ENCODE results near the gene RIPPLY1.

The RIPPLY1 gene

DNA sequence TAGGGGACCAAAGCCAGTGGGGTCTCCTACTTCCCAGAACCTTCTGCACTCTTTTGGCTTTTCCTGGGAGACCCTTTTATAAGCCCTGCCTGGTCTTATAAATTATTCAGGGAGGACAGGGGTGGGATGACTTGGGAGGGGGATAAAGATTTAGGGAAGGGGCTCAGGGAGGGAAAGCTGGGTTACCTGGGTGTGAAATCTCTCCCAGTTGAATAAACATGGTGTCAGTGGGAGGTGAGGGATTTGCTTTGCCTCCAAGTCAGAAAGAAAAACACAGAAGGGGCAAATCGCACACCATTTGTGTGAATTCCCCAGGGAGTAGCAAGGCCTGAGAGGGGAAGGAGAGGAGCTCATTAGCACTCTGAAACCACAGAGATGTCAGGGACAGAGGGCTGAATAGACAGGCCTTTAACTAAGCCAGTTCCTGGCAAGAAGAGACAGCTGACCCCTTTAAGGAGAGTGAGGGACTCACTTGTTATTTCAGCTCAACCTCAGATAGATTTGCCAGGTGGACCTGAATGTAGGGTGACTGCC is at the start of gene RIPPLY1:
Gene RIPPLY1 (minus strand): TSS at position 51 of the 534 bp plus-strand sequence. CDS start 54 bp downstream, outside the sequence.
- H3K4me1 Mint-ChIP-seq (ENCODE audit: low read depth), result no peaks in the 10 kb centered on the region
- no peaks in the 10 kb centered on the region for H3K9me3 Mint-ChIP-seq

DNA sequence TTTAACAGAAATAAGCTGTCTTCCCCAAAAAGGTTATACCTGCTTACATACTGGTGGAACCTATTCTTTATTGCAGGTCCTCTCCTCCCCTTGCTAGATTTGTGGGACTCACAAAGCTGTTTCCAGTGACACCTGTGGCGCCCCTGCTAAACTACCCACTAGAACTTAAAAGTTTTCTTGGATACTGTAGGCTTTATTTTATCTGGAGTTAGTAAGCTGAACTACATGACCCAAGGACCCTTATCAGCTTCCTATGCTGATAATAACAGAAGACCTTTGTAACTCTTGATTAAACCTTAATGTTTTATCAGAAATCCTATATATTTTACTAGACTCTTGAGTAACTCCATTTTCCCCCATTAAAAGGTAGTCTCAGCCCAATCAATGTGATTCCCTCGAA is 49.4 kb upstream of the RIPPLY1 start:
- H3K9me3 Mint-ChIP-seq, result no peaks in the 10 kb centered on the region
- H3K4me3 Mint-ChIP-seq, result no peak overlapping the region
- H3K36me3 Mint-ChIP-seq (ENCODE audit: low read depth), result peaks cover 6% of the 10 kb centered on the region
- H3K27me3 Mint-ChIP-seq, result no peaks in the 10 kb centered on the region
- no peaks in the 10 kb centered on the region for H3K4me1 Mint-ChIP-seq (ENCODE audit: low read depth)
- no peak overlapping the region for H3K27ac Mint-ChIP-seq

More for the DNA sequence above, at the start of gene RIPPLY1:
- H3K36me3 Mint-ChIP-seq (ENCODE audit: low read depth), result no peaks in the 10 kb centered on the region
- no peaks in the 10 kb centered on the region for H3K27me3 Mint-ChIP-seq
- no peak within 1 kb of the TSS for H3K27ac Mint-ChIP-seq
- H3K4me3 Mint-ChIP-seq, result no peak within 1 kb of the TSS

- Mint-ChIP-seq H3K4me3 (no peak overlapping the region), H3K4me1 (ENCODE audit: low read depth) (no peaks in the 10 kb centered on the region), H3K36me3 (ENCODE audit: low read depth) (peaks cover 6% of the 10 kb centered on the region), H3K9me3 (no peaks in the 10 kb centered on the region), H3K27me3 (no peaks in the 10 kb centered on the region), H3K27ac (no peak overlapping the region)
These were observed 48.9 kb upstream of the RIPPLY1 start for GRCh38 chrX:106952089-106952488.

GRCh38 chrX:106951230-106951629 is 48.1 kb upstream of the RIPPLY1 start:
- Mint-ChIP-seq H3K27me3 (no peaks in the 10 kb centered on the region), H3K4me1 (ENCODE audit: low read depth) (no peaks in the 10 kb centered on the region), H3K4me3 (no peak overlapping the region), H3K27ac (no peak overlapping the region), H3K36me3 (ENCODE audit: low read depth) (peaks cover 6% of the 10 kb centered on the region), H3K9me3 (no peaks in the 10 kb centered on the region)

DNA sequence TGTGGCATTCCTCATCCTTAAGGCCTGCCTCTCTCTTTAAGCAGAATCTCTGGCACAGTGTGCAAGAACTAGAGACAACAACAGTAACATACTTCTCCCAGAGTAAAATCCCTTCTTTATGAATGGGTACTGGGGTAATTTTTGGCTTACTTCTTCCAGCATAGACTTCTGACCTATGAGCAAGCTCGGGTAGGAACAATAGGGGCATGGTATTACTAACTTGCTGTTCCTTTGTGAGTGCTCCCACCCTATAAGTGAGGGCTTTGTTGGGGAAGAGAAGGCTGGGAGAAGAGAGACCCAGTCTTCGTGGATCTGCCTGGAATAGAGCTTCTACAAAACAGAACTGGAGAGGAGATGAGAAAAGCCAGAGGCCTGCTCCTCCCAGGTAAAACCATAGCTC is 47.2 kb upstream of the RIPPLY1 start:
- Mint-ChIP-seq H3K4me1 (ENCODE audit: low read depth) (no peaks in the 10 kb centered on the region), H3K27ac (no peak overlapping the region), H3K27me3 (no peaks in the 10 kb centered on the region), H3K4me3 (no peak overlapping the region), H3K9me3 (no peaks in the 10 kb centered on the region), H3K36me3 (ENCODE audit: low read depth) (peaks cover 1% of the 10 kb centered on the region)

DNA sequence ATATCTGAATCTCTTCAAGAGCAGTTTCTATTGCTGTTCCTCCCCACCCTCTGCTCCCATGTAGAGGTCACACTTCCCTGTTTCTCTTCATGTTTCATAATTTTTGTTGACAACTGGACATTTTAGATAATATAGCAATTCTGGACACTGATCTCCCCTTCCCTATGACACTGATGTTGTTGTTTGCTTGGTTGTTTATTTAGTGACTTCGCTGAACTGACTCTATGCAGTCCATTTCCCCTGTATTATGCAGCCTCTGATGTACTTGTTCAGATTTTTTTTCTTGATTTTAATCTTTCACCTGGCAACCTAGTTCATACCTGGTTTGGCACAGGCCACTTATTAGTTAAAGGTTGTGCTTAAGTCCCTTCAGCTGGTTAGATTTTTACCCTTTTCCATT is 46.2 kb upstream of the RIPPLY1 start:
- H3K27me3 Mint-ChIP-seq, result no peaks in the 10 kb centered on the region
- H3K36me3 Mint-ChIP-seq (ENCODE audit: low read depth), result no peaks in the 10 kb centered on the region
- H3K9me3 Mint-ChIP-seq, result no peaks in the 10 kb centered on the region
- no peak overlapping the region for H3K4me3 Mint-ChIP-seq
- no peaks in the 10 kb centered on the region for H3K4me1 Mint-ChIP-seq (ENCODE audit: low read depth)
- H3K27ac Mint-ChIP-seq, result no peak overlapping the region

DNA sequence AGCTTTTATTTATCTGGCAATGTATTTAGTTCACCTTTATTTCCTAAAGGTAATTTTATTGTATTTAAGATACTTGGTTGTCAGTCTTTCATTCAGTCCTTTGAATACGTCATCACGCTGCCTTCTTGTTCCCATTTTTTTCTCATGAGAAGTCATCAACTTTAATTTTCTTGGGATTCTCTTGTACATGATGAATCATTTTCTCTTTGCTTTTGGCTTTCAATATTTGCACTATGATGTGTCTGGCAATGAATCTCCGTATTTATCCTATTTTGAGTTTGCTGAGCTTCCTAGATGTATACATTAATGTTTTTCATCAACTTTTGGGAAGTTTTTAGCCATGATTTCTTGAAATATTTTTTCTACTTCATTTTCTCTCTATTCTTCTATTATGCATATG is 45.5 kb upstream of the RIPPLY1 start:
- no peaks in the 10 kb centered on the region for H3K4me1 Mint-ChIP-seq (ENCODE audit: low read depth)
- H3K27ac Mint-ChIP-seq, result no peak overlapping the region
- no peak overlapping the region for H3K4me3 Mint-ChIP-seq
- H3K36me3 Mint-ChIP-seq (ENCODE audit: low read depth), result no peaks in the 10 kb centered on the region
- H3K9me3 Mint-ChIP-seq, result no peaks in the 10 kb centered on the region
- H3K27me3 Mint-ChIP-seq, result no peaks in the 10 kb centered on the region

DNA sequence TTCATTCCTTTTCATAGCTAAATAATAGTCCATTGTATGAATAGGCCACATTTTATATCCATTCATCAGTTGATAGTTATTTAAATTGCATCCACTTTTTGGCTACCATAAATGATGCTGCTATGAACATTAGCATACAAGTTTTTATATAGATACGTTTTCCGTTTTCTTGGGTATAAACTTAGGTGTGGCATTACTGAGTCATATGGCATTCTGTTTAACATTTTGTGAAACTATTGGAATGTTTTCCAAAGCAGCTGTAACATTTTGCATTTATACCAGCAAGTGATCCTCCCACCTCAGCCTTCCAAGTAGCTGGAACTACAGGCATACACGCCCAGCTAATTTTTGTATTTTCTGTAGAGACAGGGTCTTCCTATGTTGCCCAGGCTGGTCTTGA is 43.3 kb upstream of the RIPPLY1 start:
- peaks cover 8% of the 10 kb centered on the region for H3K36me3 Mint-ChIP-seq (ENCODE audit: low read depth)
- H3K27me3 Mint-ChIP-seq, result no peaks in the 10 kb centered on the region
- no peaks in the 10 kb centered on the region for H3K4me1 Mint-ChIP-seq (ENCODE audit: low read depth)
- no peaks in the 10 kb centered on the region for H3K9me3 Mint-ChIP-seq
- H3K4me3 Mint-ChIP-seq, result no peak overlapping the region
- no peak overlapping the region for H3K27ac Mint-ChIP-seq

DNA sequence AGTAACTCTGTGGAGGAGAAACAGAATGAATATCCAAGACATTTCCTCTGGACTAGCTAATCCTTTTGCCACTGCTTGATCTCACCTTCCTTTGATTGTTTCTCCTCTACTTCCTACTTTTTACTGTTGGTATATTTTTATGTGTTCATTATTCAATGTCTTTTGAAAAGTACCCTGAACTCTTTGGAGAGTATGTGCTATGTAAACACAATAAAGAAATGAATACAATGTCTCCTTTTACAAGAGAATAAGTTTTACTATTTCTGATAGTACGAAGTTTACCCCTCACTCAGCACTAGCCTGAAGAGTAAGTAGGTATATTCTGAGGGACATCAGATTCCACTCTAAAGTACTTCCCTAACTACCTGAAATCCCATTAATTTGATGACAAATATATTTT is 36.9 kb upstream of the RIPPLY1 start:
- Mint-ChIP-seq H3K9me3 (no peaks in the 10 kb centered on the region), H3K27me3 (no peaks in the 10 kb centered on the region), H3K4me1 (ENCODE audit: low read depth) (no peaks in the 10 kb centered on the region), H3K27ac (no peak overlapping the region), H3K36me3 (ENCODE audit: low read depth) (peaks cover 8% of the 10 kb centered on the region), H3K4me3 (no peak overlapping the region)

DNA sequence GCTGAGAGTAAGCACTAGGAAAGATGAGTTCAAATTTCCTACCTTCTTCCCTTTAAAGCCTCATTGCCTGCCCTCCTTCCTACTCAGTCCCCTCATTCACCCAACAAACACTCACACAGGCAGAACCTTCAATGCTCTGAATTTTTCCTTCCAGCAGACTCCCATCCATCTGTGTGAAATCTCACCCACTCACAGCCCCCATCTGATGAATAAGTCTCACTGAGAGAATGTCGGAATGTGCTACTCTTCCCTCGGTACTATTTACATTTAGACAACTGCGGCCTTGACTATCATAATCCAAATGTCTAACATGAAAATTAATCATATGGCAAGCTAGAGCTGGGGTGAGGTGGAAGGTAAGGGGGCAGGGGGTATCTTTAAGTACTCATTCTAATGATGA is 36.4 kb upstream of the RIPPLY1 start:
- H3K4me1 Mint-ChIP-seq (ENCODE audit: low read depth), result no peaks in the 10 kb centered on the region
- peaks cover 8% of the 10 kb centered on the region for H3K36me3 Mint-ChIP-seq (ENCODE audit: low read depth)
- H3K4me3 Mint-ChIP-seq, result no peak overlapping the region
- H3K9me3 Mint-ChIP-seq, result no peaks in the 10 kb centered on the region
- H3K27ac Mint-ChIP-seq, result no peak overlapping the region
- H3K27me3 Mint-ChIP-seq, result no peaks in the 10 kb centered on the region

GRCh38 chrX:106936246-106936645 is 33.1 kb upstream of the RIPPLY1 start:
- Mint-ChIP-seq H3K4me1 (ENCODE audit: low read depth) (no peaks in the 10 kb centered on the region), H3K27me3 (no peaks in the 10 kb centered on the region), H3K27ac (no peak overlapping the region), H3K4me3 (no peak overlapping the region), H3K36me3 (ENCODE audit: low read depth) (no peaks in the 10 kb centered on the region), H3K9me3 (no peaks in the 10 kb centered on the region)

DNA sequence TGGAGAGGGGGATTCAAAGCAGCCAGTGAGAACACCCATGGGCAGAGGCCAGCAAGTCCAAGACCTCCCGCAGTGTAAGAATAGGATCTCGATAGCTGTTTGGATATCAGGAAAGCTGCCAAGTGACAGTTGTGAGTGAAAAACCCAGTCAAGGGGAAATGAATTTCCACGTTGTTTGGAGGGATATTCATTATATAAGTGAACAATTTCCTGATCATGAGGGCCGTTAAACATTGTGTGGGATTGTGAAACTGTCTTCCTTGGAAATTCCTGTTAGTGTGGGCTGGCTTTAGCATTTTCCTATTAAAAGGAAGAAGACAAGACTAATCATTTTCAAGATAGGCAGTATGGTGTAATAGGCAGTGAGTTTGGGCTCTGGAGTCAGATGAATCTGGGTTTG is 32.0 kb upstream of the RIPPLY1 start:
- Mint-ChIP-seq H3K4me1 (ENCODE audit: low read depth) (no peaks in the 10 kb centered on the region), H3K36me3 (ENCODE audit: low read depth) (no peaks in the 10 kb centered on the region), H3K4me3 (no peak overlapping the region), H3K27ac (no peak overlapping the region), H3K27me3 (no peaks in the 10 kb centered on the region), H3K9me3 (no peaks in the 10 kb centered on the region)

- Mint-ChIP-seq H3K27me3 (no peaks in the 10 kb centered on the region), H3K9me3 (no peaks in the 10 kb centered on the region), H3K27ac (no peak overlapping the region), H3K4me1 (ENCODE audit: low read depth) (no peaks in the 10 kb centered on the region), H3K4me3 (no peak overlapping the region), H3K36me3 (ENCODE audit: low read depth) (no peaks in the 10 kb centered on the region)
These were observed 30.4 kb upstream of the RIPPLY1 start for GRCh38 chrX:106933538-106933961.

- no peak overlapping the region for H3K27ac Mint-ChIP-seq
- H3K36me3 Mint-ChIP-seq (ENCODE audit: low read depth), result no peaks in the 10 kb centered on the region
- H3K4me3 Mint-ChIP-seq, result no peak overlapping the region
- no peaks in the 10 kb centered on the region for H3K27me3 Mint-ChIP-seq
- H3K9me3 Mint-ChIP-seq, result no peaks in the 10 kb centered on the region
- H3K4me1 Mint-ChIP-seq (ENCODE audit: low read depth), result no peaks in the 10 kb centered on the region
These were observed 29.9 kb upstream of the RIPPLY1 start for GRCh38 chrX:106932960-106933537.

- Mint-ChIP-seq H3K27ac (no peak overlapping the region), H3K27me3 (no peaks in the 10 kb centered on the region), H3K36me3 (ENCODE audit: low read depth) (no peaks in the 10 kb centered on the region), H3K4me3 (no peak overlapping the region), H3K9me3 (no peaks in the 10 kb centered on the region), H3K4me1 (ENCODE audit: low read depth) (no peaks in the 10 kb centered on the region)
These were observed 29.4 kb upstream of the RIPPLY1 start for GRCh38 chrX:106932492-106932923.

DNA sequence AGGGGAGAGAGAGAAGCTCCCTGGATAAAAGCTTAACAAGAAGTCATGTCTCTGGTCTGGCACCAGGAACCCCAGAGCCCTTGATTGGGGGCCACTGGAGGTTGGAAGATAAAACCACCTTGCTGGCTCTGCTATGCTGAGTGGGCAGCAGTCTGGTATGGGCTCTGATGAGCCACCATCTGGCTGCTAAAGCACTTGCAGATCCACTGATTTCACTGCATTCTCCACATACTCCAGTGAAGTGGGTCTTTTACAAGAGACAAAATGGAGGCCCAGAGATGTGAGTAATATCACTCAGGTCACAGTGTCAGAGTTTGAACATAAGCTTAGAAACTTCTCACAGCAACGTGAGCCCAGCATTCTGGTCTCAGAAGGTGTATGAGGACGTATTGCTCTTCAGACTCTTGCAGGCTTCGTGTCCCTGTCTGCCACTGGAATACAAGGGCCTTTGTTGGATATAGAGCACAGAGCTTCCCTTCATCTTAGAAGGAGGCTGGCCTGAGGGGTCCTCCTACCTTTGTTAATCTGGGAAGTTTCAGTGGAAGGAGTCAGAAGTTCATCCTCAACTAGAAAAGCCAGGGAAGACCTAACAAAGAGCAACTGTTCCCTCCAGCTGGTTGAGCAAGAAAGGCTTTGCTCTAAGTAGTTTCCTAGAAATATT is 28.8 kb upstream of the RIPPLY1 start:
- Mint-ChIP-seq H3K36me3 (ENCODE audit: low read depth) (no peaks in the 10 kb centered on the region), H3K4me3 (no peak overlapping the region), H3K9me3 (no peaks in the 10 kb centered on the region), H3K4me1 (ENCODE audit: low read depth) (no peaks in the 10 kb centered on the region), H3K27ac (no peak overlapping the region), H3K27me3 (no peaks in the 10 kb centered on the region)

Measured in stimulated activated naive CD8-positive, alpha-beta T cell treated with anti-CD3 and anti-CD28 coated beads, Interleukin-15, Interleukin-2, amounts not matched to agents 100 ng/mL and 50 ng/mL, for 24 hours (primary cell).